HG03354 (cell line): ENCODE measurements around the gene SYNE3.

Experiments used
- ATAC-seq: cut with Tn5 transposase; IDR thresholded peaks from one replicate; pipeline ENCODE4 v1.9.1; 2021; ENCODE audit warnings: mild to moderate bottlenecking; ENCODE audit not compliant: unreplicated experiment, poor library complexity, severe bottlenecking

SYNE3 gene

GRCh38 chr14:95516554-95517181 lies at the start of gene SYNE3:
Gene SYNE3, minus strand, starts transcription at chr14:95516650. Its CDS starts 40,829 bp downstream, at chr14:95475821.
- peak; percentile 47 for ATAC-seq

- no peak for ATAC-seq
These were observed 47.6 kb upstream of the SYNE3 start for GRCh38 chr14:95564060-95564459.

GRCh38 chr14:95562892-95563685 lies 46.6 kb upstream of the SYNE3 start:
- no peak for ATAC-seq

- ATAC-seq = peak; percentile 93
These were observed 44.6 kb upstream of the SYNE3 start for GRCh38 chr14:95561001-95561412.

- no peak for ATAC-seq
These were observed 42.8 kb upstream of the SYNE3 start for GRCh38 chr14:95559203-95559602.

GRCh38 chr14:95557832-95558231 lies 41.4 kb upstream of the SYNE3 start:
- ATAC-seq = peak; percentile 46

GRCh38 chr14:95557291-95557690 lies 40.8 kb upstream of the SYNE3 start:
- no peak for ATAC-seq

GRCh38 chr14:95555053-95555452 lies 38.6 kb upstream of the SYNE3 start:
- no peak for ATAC-seq

GRCh38 chr14:95553141-95553540 lies 36.7 kb upstream of the SYNE3 start:
- ATAC-seq = no peak

- ATAC-seq = no peak
These were observed 35.0 kb upstream of the SYNE3 start for GRCh38 chr14:95551435-95551834.

GRCh38 chr14:95549656-95550585 lies 33.5 kb upstream of the SYNE3 start:
- ATAC-seq = no peak

GRCh38 chr14:95548328-95548929 lies 32.0 kb upstream of the SYNE3 start:
- ATAC-seq = no peak

GRCh38 chr14:95547626-95548327 lies 31.3 kb upstream of the SYNE3 start:
- ATAC-seq = no peak

- ATAC-seq = no peak
These were observed 30.8 kb upstream of the SYNE3 start for GRCh38 chr14:95547272-95547625.

- ATAC-seq = no peak
These were observed 29.2 kb upstream of the SYNE3 start for GRCh38 chr14:95545515-95546168.

- no peak for ATAC-seq
These were observed 28.1 kb upstream of the SYNE3 start for GRCh38 chr14:95544588-95544987.

GRCh38 chr14:95543021-95543420 lies 26.6 kb upstream of the SYNE3 start:
- no peak for ATAC-seq

GRCh38 chr14:95541932-95542930 lies 25.8 kb upstream of the SYNE3 start:
- ATAC-seq = no peak
